Ovary (tissue), 3 donors: Measurements from ENCODE around the gene SYT6.

ENCODE experiments used
- EP300 ChIP-seq: sonication (generic); formaldehyde crosslinking; IDR thresholded peaks from one replicate; pipeline ENCODE4 v1.6.1; 2017; ENCODE audit warnings: antibody characterized with exemption
- POLR2A ChIP-seq: fragments of 450-650 bp; IDR thresholded peaks from one replicate; pipeline ENCODE4 v1.6.1; 2017; ENCODE audit warnings: antibody characterized with exemption, mild to moderate bottlenecking, moderate library complexity
- TF ChIP-seq, protein P1 (sequence below), 3 donors: fragments of 450-650 bp in 2 of 3; fragments of 200-600 bp in 1 of 3; IDR thresholded peaks; one replicate each; pipeline versions ENCODE4 v1.5.1 to v1.8.0; 2016 to 2022; ENCODE audit warnings: antibody characterized with exemption in 3 of 3, mild to moderate bottlenecking in 1 of 3
- donor health status: DM: no; HTN: no; CAD: no.

DNA sequence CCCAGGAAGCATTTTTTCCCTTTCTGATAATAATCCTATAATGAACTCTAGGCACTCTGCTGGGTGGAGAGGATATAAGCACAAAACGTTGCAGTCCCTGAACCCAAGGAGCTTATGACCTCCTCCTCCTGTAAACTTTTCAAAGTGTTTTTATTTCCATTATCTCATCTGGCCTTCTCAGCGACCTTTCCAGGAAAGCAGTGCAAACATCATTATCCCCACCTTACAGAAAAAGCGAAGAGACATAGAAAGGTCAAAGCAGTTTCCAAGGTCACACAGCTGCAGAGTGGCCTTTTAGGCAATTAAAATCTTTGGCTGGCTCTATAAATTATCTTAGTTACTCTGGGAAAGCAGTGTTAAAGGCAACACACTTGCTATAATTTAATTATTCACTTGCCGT, 110.6 kb downstream of the SYT6 start:
- TF ChIP-seq, protein P1, sequence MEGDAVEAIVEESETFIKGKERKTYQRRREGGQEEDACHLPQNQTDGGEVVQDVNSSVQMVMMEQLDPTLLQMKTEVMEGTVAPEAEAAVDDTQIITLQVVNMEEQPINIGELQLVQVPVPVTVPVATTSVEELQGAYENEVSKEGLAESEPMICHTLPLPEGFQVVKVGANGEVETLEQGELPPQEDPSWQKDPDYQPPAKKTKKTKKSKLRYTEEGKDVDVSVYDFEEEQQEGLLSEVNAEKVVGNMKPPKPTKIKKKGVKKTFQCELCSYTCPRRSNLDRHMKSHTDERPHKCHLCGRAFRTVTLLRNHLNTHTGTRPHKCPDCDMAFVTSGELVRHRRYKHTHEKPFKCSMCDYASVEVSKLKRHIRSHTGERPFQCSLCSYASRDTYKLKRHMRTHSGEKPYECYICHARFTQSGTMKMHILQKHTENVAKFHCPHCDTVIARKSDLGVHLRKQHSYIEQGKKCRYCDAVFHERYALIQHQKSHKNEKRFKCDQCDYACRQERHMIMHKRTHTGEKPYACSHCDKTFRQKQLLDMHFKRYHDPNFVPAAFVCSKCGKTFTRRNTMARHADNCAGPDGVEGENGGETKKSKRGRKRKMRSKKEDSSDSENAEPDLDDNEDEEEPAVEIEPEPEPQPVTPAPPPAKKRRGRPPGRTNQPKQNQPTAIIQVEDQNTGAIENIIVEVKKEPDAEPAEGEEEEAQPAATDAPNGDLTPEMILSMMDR (IDR thresholded peaks at IDR 0.05): no peak
- TF ChIP-seq POLR2A: no peak
- no peak for TF ChIP-seq EP300
